KMS-11 (cell line): ENCODE results near the gene CHST11.

Experiments
- H2AFZ ChIP-seq: fragments of 200-600 bp; sonication (generic); 2 replicates; pipeline ENCODE4 v1.6.1; 2016; ENCODE audit warnings: antibody characterized with exemption, mixed run types, low read depth
- H3K27ac ChIP-seq: fragments of 200-600 bp; sonication (generic); 2 replicates; pipeline ENCODE4 v1.6.1; 2016; ENCODE audit warnings: mild to moderate bottlenecking, mixed run types
- H3K27me3 ChIP-seq: fragments of 200-600 bp; sonication (generic); 2 replicates; pipeline ENCODE4 v1.6.1; 2017; ENCODE audit warnings: mild to moderate bottlenecking, low read depth, mixed run types, moderate library complexity; ENCODE audit not compliant: insufficient read depth
- H3K36me3 ChIP-seq: fragments of 200-600 bp; sonication (generic); 2 replicates; pipeline ENCODE4 v1.6.1; 2017; ENCODE audit warnings: mild to moderate bottlenecking, mixed run types; ENCODE audit not compliant: insufficient read depth
- H3K4me1 ChIP-seq: fragments of 200-600 bp; sonication (generic); 2 replicates; pipeline ENCODE4 v1.6.1; 2016; ENCODE audit warnings: mild to moderate bottlenecking, low read depth, mixed run types; ENCODE audit not compliant: poor library complexity, severe bottlenecking
- H3K4me2 ChIP-seq: fragments of 200-600 bp; sonication (generic); 2 replicates; pipeline ENCODE4 v1.7.0; 2016; ENCODE audit warnings: mild to moderate bottlenecking, mixed run types
- H3K4me3 ChIP-seq: fragments of 200-600 bp; sonication (generic); IDR thresholded peaks from 2 replicates; pipeline ENCODE4 v1.6.1; 2017; ENCODE audit warnings: low read depth, low read length, mixed read lengths; ENCODE audit not compliant: insufficient read depth
- H3K79me2 ChIP-seq: fragments of 200-600 bp; sonication (generic); 2 replicates; pipeline ENCODE4 v1.6.1; 2016; ENCODE audit warnings: low read depth, mixed run types; ENCODE audit not compliant: insufficient read depth
- H3K9ac ChIP-seq: fragments of 200-600 bp; sonication (generic); 2 replicates; pipeline ENCODE4 v1.6.1; 2016; ENCODE audit warnings: mild to moderate bottlenecking, mixed run types
- H4K20me1 ChIP-seq: fragments of 200-600 bp; sonication (generic); 2 replicates; pipeline ENCODE4 v1.6.1; 2016; ENCODE audit warnings: mild to moderate bottlenecking, mixed run types; ENCODE audit not compliant: insufficient read depth
- TF ChIP-seq, protein P1 (sequence below): fragments of 200-600 bp; sonication (generic); conservative IDR thresholded peaks from 2 replicates; pipeline ENCODE4 v1.6.1; 2017; ENCODE audit warnings: low read depth, mild to moderate bottlenecking, antibody characterized with exemption, low read length, moderate library complexity, mixed read lengths

CHST11 gene

DNA sequence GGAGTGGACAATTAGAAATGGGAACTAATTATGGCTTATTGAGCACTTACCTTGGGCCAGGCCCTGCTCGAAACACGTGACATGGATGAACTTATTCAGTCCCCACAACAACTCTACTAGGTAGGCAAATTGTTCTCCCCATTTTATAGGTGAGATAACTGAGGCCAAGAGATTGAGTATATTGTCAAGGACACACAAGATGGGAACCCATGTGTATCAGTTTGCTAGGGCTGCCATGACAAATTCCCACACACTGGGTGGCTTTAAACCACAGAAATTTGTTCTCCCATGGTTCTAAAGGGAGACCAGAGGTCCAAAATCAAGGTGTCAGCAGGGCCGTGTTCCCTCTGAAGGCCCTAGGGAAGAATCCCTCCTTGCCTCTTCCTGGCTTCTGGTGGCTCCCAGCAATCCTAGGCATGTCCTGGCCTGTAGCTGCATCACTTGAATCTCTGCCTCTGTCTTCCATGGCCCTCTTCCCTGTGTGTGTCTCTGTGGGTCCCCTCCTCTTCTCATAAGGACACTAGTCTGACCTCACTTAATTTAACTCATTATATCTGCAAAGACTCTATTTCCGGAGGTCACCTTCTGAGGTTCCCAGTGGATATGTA is 128.8 kb downstream of the CHST11 start:
- no peak overlapping the region for H3K4me3 ChIP-seq
- H3K27me3 ChIP-seq = no peaks in the 10 kb centered on the region
- H3K4me1 ChIP-seq = peaks cover 28% of the 10 kb centered on the region
- H4K20me1 ChIP-seq = no peaks in the 10 kb centered on the region
- H3K27ac ChIP-seq = no peak overlapping the region
- TF ChIP-seq, protein P1, sequence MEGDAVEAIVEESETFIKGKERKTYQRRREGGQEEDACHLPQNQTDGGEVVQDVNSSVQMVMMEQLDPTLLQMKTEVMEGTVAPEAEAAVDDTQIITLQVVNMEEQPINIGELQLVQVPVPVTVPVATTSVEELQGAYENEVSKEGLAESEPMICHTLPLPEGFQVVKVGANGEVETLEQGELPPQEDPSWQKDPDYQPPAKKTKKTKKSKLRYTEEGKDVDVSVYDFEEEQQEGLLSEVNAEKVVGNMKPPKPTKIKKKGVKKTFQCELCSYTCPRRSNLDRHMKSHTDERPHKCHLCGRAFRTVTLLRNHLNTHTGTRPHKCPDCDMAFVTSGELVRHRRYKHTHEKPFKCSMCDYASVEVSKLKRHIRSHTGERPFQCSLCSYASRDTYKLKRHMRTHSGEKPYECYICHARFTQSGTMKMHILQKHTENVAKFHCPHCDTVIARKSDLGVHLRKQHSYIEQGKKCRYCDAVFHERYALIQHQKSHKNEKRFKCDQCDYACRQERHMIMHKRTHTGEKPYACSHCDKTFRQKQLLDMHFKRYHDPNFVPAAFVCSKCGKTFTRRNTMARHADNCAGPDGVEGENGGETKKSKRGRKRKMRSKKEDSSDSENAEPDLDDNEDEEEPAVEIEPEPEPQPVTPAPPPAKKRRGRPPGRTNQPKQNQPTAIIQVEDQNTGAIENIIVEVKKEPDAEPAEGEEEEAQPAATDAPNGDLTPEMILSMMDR = no peak
- H2AFZ ChIP-seq = no peak overlapping the region
- H3K9ac ChIP-seq = no peak overlapping the region
- H3K36me3 ChIP-seq = no peaks in the 10 kb centered on the region
- no peaks in the 10 kb centered on the region for H3K79me2 ChIP-seq
- no peak overlapping the region for H3K4me2 ChIP-seq

DNA sequence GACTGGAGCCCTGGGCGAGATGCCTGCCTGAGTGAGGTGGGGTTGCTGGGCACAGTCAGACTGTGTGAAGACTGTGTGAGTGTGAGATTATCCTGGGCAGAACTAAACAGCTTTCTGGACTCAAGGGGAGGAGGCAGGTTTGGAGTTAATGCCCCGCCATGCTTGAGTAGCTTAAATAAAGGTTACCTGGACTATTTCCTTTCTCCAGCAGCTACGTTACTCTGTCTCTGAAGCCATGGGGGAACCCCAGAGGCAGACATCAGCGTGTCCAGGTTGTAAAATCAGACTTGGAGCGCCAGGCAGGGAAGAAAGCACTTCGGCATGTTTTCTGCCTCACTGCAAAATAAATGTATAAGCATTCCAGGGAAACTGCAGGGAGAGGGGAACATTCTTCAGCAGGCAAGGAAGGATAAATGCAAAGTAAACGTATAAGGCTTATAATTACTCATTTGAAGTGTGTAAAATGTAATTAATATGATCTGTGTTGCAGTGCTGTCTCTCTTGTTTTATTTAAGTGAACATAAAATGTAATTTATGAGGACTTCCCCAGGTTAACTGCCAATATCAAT is 129.7 kb downstream of the CHST11 start:
- Histone ChIP-seq H3K4me2 (no peak overlapping the region), H4K20me1 (no peaks in the 10 kb centered on the region), H3K4me1 (peaks cover 19% of the 10 kb centered on the region)

DNA sequence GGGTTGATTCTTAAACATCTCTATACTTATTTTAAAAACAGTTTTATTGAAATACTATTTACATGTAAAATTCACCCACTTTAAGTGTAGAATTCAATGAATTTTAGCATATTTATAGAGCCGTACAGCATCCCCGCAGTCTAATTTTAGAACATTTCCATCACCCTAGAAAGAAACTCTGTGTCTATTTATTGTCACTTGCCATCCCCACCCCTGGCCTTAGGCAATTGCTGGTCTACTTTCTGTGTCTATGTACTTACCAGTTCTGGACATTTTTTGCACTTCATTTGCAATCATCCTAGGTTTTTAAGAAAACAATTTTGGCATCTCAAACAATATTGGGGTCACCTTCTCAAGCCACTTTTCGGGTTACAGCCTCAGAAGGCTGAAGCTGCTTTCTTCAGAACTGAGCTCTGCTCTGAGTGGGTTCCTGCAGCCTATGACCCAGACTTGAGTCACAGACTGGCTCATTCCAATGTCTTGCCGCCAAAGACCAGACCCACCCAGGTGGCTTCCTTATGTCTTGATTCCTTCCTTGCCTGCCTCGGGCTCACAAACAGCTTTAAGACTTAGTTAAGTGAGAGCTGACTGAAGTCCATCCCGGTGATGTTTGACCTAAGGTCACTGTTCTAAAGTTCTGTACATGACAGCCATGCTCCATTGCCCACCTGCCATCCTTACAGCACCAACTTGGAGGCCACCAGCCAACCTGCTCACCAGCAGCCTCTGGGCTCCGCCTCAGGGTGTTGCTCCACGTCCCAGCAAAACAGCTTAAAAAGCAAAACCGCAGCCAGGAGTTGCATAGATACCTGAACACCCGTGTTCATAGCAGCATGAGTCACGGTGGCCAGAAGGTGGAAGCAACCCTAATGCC is 131.5 kb downstream of the CHST11 start:
- Histone ChIP-seq H3K27me3 (no peaks in the 10 kb centered on the region), H3K4me1 (peaks cover 7% of the 10 kb centered on the region), H3K36me3 (no peaks in the 10 kb centered on the region), H3K79me2 (no peaks in the 10 kb centered on the region), H3K9ac (no peak overlapping the region), H3K27ac (no peak overlapping the region), H3K4me3 (no peak overlapping the region), H2AFZ (no peak overlapping the region), H3K4me2 (no peak overlapping the region), H4K20me1 (no peaks in the 10 kb centered on the region)
- TF ChIP-seq, protein P1 = no peak

More for the DNA sequence above, 129.7 kb downstream of the CHST11 start:
- Histone ChIP-seq H3K9ac (no peak overlapping the region), H3K27me3 (no peaks in the 10 kb centered on the region), H3K79me2 (no peaks in the 10 kb centered on the region), H3K4me3 (no peak overlapping the region), H3K36me3 (no peaks in the 10 kb centered on the region), H3K27ac (no peak overlapping the region), H2AFZ (no peak overlapping the region)
- TF ChIP-seq, protein P1 = no peak

DNA sequence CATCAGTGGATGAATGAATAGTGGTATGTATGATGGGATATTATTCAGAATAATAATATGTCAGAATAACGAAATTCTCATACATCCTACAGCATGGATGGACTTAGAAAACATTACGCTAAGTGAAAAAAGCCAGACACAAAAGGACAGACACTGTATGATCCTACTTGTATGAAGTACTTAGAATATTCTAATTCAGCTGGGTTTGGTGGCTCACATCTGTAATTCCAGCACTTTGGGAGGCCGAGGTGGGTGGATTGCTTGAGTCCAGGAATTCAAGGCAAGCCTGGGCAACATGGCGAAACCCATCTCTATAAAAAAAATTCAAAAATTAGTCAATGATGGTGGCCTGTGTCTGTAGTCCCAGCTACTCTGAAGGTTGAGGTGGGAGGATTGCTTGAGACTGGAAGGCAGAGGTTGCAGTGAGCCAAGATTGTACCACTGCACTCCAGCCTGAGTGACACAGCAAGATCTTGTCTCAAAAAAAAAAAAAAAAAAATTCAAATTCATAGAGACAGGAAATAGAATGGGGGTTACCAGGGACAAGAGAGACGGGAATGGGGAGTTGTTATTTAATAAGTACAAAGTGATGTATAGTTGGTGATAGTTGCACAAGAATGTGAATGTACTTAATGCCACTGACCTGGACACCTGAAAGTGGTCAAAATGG is 132.3 kb downstream of the CHST11 start:
- no peak overlapping the region for H3K4me2 ChIP-seq
- no peaks in the 10 kb centered on the region for H4K20me1 ChIP-seq

More for the DNA sequence above, 132.3 kb downstream of the CHST11 start:
- no peaks in the 10 kb centered on the region for H3K27me3 ChIP-seq
- TF ChIP-seq, protein P1 = no peak
- no peak overlapping the region for H3K27ac ChIP-seq
- no peak overlapping the region for H2AFZ ChIP-seq
- H3K9ac ChIP-seq = no peak overlapping the region
- no peaks in the 10 kb centered on the region for H3K79me2 ChIP-seq
- no peaks in the 10 kb centered on the region for H3K36me3 ChIP-seq
- H3K4me3 ChIP-seq = no peak overlapping the region
- H3K4me1 ChIP-seq = no peaks in the 10 kb centered on the region
